SK-N-SH treated with all-trans-retinoic acid at 6 μM for 48 hours (cell line): ENCODE results near the gene CAPN13.

ENCODE experiments used
- ATAC-seq: fragments of 200-7000 bp; cut with Tn5 transposase; 3 replicates; pipeline ENCODE4 v1.9.1; 2020; ENCODE audit warnings: mild to moderate bottlenecking, moderate library complexity
- BACH2 ChIP-seq: fragments of 250-450 bp; sonication (Bioruptor Pico); IDR thresholded peaks from 2 replicates; pipeline ENCODE4 v1.9.0; 2021; ENCODE audit warnings: mild to moderate bottlenecking, borderline replicate concordance
- CREB5 ChIP-seq: fragments of 250-450 bp; sonication (Bioruptor Pico); IDR thresholded peaks from 2 replicates; pipeline ENCODE4 v1.5.1; 2020; ENCODE audit warnings: low read depth, mild to moderate bottlenecking, moderate library complexity
- ESRRG ChIP-seq: fragments of 250-450 bp; sonication (Bioruptor Pico); IDR thresholded peaks from 2 replicates; pipeline ENCODE4 v1.6.1; 2021; ENCODE audit warnings: mild to moderate bottlenecking
- GLIS3 ChIP-seq: fragments of 250-450 bp; sonication (Bioruptor Pico); IDR thresholded peaks from 2 replicates; pipeline ENCODE4 v1.5.0; 2020; ENCODE audit warnings: mild to moderate bottlenecking, moderate library complexity
- OSR1 ChIP-seq: fragments of 250-450 bp; sonication (Bioruptor Pico); IDR thresholded peaks from 2 replicates; pipeline ENCODE4 v1.8.0; 2022; ENCODE audit warnings: moderate library complexity, mild to moderate bottlenecking, inconsistent platforms
- POU6F1 ChIP-seq: fragments of 250-450 bp; sonication (Bioruptor Pico); IDR thresholded peaks from 2 replicates; pipeline ENCODE4 v1.8.0; 2021; ENCODE audit warnings: low read depth, mild to moderate bottlenecking, moderate library complexity, borderline replicate concordance
- PPARA ChIP-seq: fragments of 250-450 bp; sonication (Bioruptor Pico); IDR thresholded peaks from 2 replicates; pipeline ENCODE4 v1.5.0; 2020; ENCODE audit warnings: mild to moderate bottlenecking, borderline replicate concordance
- RARB ChIP-seq: fragments of 250-450 bp; sonication (Bioruptor Pico); IDR thresholded peaks from 2 replicates; pipeline ENCODE4 v1.8.0; 2021; ENCODE audit warnings: mild to moderate bottlenecking, moderate library complexity
- TCF4 ChIP-seq: fragments of 250-450 bp; sonication (Bioruptor Pico); IDR thresholded peaks from 2 replicates; pipeline ENCODE4 v1.8.0; 2021; ENCODE audit warnings: mild to moderate bottlenecking, moderate library complexity, borderline replicate concordance
- TOX ChIP-seq: fragments of 250-450 bp; sonication (Bioruptor Pico); IDR thresholded peaks from 2 replicates; pipeline ENCODE4 v1.8.0; 2021; ENCODE audit warnings: mild to moderate bottlenecking, moderate library complexity, borderline replicate concordance
- TSHZ2 ChIP-seq: fragments of 250-450 bp; sonication (Bioruptor Pico); IDR thresholded peaks from 2 replicates; pipeline ENCODE4 v1.5.0; 2020; ENCODE audit warnings: mild to moderate bottlenecking, moderate library complexity
- ZC3H10 ChIP-seq: fragments of 250-450 bp; sonication (Bioruptor Pico); IDR thresholded peaks from 2 replicates; pipeline ENCODE4 v1.5.1; 2021; ENCODE audit warnings: mild to moderate bottlenecking, moderate library complexity
- ZFP3 ChIP-seq: fragments of 250-450 bp; sonication (Bioruptor Pico); IDR thresholded peaks from 2 replicates; pipeline ENCODE4 v1.5.0; 2020; ENCODE audit warnings: mild to moderate bottlenecking, moderate library complexity
- ZFP30 ChIP-seq: fragments of 450-650 bp; formaldehyde crosslinking; IDR thresholded peaks from 2 replicates; pipeline ENCODE4 v1.5.0; 2022; ENCODE audit warnings: mild to moderate bottlenecking, moderate library complexity
- ZNF565 ChIP-seq: fragments of 450-650 bp; formaldehyde crosslinking; conservative IDR thresholded peaks from 2 replicates; pipeline ENCODE4 v1.5.0; 2020; ENCODE audit warnings: low read depth, mild to moderate bottlenecking, moderate library complexity
- ZNF70 ChIP-seq: fragments of 450-650 bp; formaldehyde crosslinking; IDR thresholded peaks from 2 replicates; pipeline ENCODE4 v1.5.0; 2020; ENCODE audit warnings: mild to moderate bottlenecking, moderate library complexity
- ZNF8 ChIP-seq: fragments of 450-650 bp; formaldehyde crosslinking; IDR thresholded peaks from 2 replicates; pipeline ENCODE4 v1.5.0; 2020; ENCODE audit warnings: mild to moderate bottlenecking, moderate library complexity
- TF ChIP-seq, protein P1 (sequence below): fragments of 250-450 bp; sonication (Bioruptor Pico); IDR thresholded peaks from 2 replicates; pipeline ENCODE4 v1.5.1; 2021; ENCODE audit warnings: mild to moderate bottlenecking, moderate library complexity

Gene CAPN13

GRCh38 chr2:30823452-30823851, 16.2 kb upstream of the CAPN13 start:
- no peak for TF ChIP-seq BACH2
- ATAC-seq, result no peak

DNA sequence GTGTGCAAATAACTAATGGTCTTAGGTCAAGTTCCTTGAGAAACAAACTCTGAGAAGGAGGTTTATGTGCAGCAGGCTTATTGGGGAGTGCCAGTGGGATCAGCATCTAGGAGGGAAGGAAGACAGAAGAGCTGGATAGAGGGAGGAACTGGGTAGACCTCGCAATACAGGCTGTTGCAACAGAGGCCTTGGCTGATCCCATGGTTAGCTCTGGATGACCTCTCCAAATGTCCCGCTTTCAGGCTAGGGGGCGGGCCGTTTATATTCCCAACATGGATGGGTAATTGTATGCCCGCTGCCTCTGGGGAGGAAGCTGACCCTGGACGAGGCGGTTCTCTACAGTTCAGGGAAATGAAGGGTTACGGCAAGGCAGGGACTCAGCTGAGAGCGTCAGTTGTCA, 14.7 kb upstream of the CAPN13 start:
- ATAC-seq, result no peak
- TF ChIP-seq PPARA (no peak), ZC3H10 (no peak), ZNF70 (no peak), ZFP3 (CRISPR knock-in tag) (no peak)

- no peak for ATAC-seq
- no peak for TF ChIP-seq GLIS3 (CRISPR knock-in tag)
These were observed 13.3 kb upstream of the CAPN13 start for GRCh38 chr2:30820381-30821055.

DNA sequence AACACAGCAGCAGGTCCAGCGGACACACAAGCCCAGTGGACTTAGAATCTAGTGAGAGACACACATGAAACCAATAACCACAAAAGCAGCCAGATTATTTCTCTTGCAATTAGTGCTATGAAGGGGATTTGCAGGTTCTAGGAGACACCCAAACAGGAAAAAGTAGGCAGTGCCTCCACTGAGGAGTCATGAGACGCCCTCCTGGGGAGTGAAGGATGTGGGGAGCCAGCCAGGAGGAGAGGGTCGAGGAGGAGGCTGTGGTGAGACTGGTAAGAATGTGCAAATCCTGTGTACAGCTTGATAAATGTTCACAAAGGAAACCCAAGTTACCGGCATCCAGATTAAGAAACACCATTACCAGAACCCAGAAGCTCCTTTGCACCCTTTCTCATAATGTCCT, 2.7 kb upstream of the CAPN13 start:
- TF ChIP-seq ZNF8 (CRISPR knock-in tag) (no peak), ZC3H10 (no peak), POU6F1 (no peak), ZFP3 (CRISPR knock-in tag) (no peak), OSR1 (CRISPR knock-in tag) (no peak), CREB5 (CRISPR knock-in tag) (no peak), TSHZ2 (no peak), ESRRG (CRISPR knock-in tag) (no peak), TCF4 (no peak), RARB (CRISPR knock-in tag) (no peak), ZFP30 (no peak), PPARA (no peak), ZNF565 (CRISPR knock-in tag) (no peak)
- TF ChIP-seq, protein P1, sequence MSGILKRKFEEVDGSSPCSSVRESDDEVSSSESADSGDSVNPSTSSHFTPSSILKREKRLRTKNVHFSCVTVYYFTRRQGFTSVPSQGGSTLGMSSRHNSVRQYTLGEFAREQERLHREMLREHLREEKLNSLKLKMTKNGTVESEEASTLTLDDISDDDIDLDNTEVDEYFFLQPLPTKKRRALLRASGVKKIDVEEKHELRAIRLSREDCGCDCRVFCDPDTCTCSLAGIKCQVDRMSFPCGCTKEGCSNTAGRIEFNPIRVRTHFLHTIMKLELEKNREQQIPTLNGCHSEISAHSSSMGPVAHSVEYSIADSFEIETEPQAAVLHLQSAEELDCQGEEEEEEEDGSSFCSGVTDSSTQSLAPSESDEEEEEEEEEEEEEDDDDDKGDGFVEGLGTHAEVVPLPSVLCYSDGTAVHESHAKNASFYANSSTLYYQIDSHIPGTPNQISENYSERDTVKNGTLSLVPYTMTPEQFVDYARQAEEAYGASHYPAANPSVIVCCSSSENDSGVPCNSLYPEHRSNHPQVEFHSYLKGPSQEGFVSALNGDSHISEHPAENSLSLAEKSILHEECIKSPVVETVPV (CRISPR knock-in tag), result no peak
- no peak for ATAC-seq

DNA sequence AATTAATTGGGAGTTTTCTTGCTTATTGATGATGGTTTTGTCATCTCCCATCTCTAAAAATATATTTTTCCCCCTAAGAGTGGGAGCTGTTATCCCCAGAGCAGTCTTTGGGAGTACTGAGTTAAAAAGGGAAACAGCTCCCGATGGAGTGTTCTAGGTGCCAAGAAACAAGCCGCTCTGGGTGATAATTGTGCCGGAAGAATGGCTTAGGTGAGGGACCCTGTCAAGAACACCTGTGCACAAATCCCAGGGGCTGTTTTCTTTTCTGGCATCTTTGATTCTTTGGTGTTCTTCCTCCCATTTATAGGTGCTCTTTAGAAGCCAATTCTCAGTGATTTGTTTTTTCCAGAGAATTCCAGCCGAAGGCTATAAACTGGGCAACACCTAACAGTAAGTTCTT, 1.4 kb upstream of the CAPN13 start:
- TF ChIP-seq BACH2 (no peak), ZC3H10 (no peak), CREB5 (CRISPR knock-in tag) (no peak), ZFP3 (CRISPR knock-in tag) (no peak)
- ATAC-seq, result no peak

DNA sequence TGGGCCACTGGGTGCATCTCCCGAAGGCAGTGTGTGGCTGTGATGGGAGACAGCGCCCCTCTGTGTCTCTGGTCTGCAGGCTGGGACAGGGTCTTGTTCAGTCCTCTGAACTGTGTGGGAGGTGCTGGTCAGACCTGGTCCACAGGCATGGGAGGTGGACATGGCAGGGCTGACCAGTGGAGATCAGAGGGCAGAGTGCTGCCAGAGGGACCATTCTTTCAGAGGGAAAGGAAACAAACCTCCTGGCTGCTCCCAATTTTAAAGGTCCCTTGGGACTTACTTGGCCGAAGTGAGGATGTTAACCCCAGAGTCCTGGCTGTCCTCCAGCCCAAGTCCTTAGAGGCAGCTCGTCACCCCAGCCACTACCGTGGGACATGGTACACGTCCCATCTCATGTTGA, 4.0 kb downstream of the CAPN13 start:
- no peak for ATAC-seq
- TF ChIP-seq TSHZ2 (no peak), ZNF8 (CRISPR knock-in tag) (no peak), ZNF70 (no peak), GLIS3 (CRISPR knock-in tag) (no peak), ZC3H10 (no peak), TOX (CRISPR knock-in tag) (no peak), OSR1 (CRISPR knock-in tag) (no peak), ESRRG (CRISPR knock-in tag) (no peak), BACH2 (no peak), ZFP30 (no peak), ZFP3 (CRISPR knock-in tag) (no peak)
- TF ChIP-seq, protein P1 (CRISPR knock-in tag), result no peak
